ENCODE results near the gene DCAF11. TPM values are rescaled to one million over a fixed set of nuclear protein-coding genes. Genes with fewer than 3 reads are reported as not detected.
A peak's percentile ranks its signal among the peaks of the same experiment; 100 is the strongest.

Gene DCAF11
- total RNA-seq, 1 experiment from 2014 or later, result 37.2 TPM

DNA sequence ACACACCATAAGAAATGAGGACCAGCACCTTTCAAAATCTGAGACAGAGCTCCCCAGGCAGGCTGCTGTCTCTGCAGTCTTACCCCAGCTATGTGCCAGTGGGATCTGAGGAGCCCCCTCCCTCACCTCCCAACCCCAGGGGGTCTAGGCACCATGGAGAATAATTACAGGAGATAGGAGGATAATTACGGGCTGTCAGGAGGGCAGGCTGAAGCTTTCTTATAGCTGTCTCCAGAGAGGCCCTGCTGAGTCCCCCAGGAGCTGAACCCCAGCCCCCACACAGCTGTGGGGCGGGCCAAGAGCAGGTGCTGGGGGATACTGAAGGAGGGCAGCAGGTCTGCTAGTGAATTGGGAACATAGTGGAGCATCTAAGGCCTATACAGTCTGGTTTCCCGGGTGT, 36.4 kb upstream of the DCAF11 start:
- no peak for DNase-seq (ENCODE audit: low read depth)

DNA sequence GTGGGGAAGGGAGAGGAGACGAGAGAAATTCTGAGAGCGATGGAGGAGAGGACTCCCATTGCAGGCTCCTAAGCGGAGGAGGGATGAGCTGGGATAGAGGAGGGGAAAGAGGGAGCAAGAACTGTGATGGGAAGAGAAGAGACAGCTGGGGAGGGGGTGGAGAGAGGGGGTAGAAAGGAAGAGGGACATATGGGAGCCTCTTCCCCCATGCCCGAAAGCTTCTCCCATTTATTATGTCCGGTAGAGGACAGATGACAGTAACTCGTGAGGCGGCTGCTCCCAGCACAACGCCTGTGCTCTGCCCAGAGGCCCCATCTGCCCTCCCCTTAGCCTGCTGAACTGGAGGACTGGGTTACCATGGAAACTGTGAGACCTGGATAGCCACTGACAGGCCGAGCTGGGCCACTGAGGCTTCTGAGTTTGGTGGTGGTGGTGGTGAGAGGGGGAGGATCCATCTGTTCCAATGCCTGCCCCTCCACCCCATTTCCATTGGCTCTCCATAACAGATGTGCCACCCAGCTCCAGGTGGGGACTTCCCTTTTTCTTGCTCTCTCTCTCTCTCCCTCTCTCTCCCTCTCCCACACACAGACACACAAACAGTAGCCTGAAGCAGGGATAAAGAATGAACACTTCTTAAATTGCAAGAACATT, 35.0 kb upstream of the DCAF11 start:
- DNase-seq (ENCODE audit: low read depth), result no peak

DNA sequence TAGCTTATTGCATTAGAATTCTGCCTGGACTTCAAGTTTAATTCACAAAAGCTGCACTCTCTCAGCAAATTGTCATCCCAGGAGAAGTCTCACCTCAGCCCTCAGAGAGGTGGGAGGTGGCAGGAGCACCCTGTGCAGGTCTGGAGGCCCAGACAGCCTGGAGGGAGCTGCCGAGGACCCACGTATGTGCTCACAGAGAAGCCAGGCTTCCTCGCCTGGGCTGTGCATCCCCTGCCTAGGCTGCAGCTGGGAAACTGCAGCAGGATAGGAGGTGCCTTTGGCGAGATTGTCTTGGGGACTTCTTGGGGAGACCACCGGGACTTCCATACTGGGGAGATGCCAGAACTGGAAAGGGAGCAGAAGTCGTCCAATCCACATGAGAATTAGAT, 34.4 kb upstream of the DCAF11 start:
- DNase-seq (ENCODE audit: low read depth), result no peak

DNA sequence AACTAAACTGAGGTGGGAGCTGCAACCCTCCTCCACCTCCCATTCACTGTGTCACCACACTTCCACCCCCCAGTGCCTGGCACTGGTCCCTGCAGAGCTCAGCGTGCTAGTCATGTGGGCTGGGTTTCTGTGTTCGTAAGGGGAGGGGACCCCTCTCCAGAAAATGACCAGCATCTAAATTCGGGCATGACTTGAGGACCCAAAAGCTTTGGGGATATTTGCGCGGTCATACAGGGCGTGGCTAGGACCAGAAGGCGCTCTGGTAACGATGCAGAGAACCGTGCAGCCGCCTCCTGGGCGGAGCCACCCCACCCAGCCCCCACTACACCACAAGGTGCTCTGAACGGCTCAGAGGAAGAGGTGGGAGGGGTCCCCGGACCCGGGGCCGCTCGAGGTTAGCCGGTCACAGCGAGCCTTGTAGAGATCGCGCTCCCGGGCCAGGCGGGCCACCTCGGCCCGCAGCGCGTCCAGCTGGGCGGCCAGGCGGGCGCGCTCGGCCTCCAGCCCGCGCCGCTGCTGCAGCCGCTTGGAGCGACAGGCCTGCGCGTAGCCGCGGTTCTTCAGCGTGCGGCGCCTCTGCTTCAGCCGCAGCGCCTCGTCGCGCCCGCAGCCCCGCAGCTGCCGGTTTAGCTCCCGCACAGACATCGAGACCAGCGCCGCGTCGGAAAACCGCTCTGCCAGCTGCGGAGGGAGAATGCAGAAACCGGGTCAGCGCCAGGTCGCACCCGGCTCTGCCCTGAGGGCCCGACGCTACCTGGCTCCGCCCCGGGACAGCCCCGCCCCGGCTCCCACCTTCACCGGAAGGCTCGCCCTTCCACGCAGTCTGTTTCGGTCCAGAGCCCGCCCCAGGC, 33.5 kb upstream of the DCAF11 start:
- no peak for DNase-seq (ENCODE audit: low read depth)

DNA sequence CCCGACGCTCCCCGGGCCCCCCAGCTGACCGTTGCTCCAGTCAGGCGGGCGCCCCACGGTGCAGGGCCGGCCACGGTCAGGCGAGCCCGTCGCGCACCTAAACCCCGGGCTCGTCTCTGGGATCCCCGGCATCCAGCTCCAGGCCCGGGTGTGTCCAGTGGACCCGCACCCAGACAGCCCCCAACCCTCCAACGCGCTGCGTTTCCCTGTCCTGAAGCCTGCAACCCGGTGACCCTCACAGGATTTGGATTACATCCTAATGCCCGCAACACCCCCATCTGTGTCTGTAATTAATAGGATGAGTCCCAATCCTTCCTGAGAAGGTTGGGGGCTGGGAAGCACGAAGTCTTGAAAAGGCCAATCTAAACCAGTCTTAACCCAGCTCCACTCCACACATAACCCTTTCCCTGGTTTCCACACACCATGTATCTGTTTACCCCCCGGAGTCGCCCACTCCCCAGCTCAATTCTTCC, 32.8 kb upstream of the DCAF11 start:
- no peak for DNase-seq (ENCODE audit: low read depth)

DNA sequence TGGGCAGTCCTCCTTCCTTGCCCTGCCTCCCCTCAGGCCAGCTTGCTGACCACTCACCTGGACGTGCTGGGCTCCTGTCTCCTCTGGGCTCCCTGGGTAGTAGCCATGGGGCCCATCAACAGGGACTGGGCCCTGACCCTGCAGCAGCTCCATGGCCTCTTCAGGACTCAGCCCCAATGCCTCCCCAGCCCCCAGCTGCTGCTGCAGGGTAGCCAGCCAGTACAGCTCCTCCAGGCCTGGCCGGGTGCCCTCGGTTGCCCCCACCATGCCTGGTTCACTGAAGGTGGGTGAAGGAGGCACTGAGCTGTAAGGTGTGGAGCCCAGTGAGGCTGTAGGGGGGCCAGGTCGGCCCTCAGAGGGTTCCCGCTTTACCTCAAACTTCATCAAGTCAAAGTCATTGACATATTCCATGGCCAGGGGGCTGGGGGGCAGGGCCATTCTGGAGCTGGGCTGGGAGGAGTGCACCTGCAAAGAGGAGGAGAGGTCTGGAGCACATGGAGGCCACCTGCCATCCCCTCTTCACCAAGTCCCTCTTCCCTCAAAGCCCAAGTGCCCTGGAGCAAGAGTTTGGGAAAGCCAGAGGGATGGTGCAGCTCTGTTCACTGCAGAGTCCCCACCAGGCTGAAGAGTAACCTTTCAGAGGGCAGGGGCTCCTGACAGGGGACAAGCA, 32.0 kb upstream of the DCAF11 start:
- DNase-seq (ENCODE audit: low read depth), result no peak

DNA sequence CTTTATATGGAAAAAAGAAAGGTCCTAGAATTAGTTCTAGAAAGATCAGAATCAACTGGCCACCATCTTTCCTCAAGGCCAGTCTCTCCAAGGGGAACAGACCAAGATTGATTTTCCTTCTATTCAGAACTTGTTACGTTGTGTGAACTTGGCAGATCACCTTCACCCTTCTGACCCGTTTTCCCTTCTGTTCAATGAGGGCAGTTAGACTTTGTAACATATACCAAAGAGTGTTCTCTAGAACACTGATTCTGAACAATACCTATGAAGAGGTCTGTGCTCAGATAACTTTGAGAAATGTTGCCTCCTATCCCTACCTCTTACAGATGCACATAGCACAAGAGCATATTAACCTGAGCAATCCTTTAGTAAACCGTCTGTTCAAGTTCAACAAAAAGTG, 31.1 kb upstream of the DCAF11 start:
- DNase-seq (ENCODE audit: low read depth), result no peak

DNA sequence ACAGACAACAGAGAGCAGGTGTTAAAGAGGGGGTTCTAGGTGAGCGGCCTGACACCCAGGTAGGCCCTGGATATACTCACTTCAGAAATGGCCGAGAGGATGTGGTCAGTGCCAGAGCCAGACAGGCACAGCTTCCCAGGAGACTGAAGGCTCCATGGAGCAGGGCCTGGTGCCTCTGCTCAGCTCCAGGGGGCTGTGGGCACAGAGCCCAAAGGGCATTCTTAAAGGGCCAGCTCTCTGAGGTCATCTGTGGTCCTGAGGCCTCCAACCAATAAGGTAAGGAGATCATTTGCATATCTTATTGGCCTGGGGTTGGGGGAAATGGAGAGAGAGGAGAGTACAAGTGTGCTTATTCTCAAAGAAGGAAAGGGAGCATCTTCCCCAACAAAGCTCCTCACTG, 30.1 kb upstream of the DCAF11 start:
- DNase-seq (ENCODE audit: low read depth), result no peak

DNA sequence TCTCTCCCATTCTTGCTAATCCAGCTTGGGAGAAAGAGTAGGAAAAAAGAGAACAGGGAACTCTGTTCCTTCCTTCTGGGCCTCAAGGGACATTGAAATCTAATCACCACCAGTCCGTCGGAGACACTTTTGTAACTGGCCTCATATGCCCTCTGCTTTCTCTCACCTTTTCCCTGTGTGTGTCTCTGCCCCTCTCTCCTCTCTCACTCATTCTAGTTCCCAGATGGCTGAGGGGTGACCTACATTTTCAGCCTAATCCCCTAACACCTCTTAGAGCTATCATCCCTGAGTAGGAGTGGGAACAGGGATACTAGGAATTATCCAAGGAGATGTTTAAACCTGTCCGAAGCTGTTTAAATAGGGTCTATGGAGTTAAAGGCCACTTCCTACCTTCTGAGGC, 29.4 kb upstream of the DCAF11 start:
- no peak for DNase-seq (ENCODE audit: low read depth)

DNA sequence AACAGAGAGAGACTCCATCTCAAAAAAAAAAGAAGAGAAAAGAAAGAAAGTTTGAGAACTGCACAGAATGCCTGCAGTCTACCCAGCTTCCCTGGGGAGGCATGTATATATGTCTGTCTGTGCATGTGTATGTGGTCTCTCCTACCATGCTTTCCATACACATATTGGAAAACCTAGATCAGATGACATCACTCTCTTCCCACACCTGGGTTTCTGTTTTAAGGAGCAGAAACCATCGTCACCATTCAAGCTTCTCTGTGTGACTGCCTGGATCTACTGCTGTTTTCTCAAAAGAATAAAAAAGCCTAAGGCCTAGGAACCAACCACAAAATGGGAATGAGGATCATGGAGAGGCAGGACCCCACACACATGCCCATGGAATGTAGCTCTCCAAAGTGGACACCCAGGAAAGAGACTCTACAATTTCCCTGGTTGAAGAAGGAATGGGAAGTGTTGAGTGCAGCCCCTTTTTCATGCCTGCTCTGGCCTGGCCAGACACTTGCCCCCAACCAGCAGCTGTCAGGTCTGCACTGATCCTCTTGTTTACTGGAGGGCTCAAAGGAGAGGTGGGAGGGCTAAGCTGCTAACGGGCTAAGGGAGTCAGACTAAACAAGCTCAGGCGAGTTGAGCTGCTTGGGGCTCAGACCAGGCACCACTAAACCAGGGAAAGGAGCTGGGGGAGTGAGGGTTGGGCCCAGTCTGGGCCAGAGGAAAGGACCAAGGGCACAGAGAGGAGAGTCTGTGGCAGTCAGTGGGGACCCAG, 28.2 kb upstream of the DCAF11 start:
- no peak for DNase-seq (ENCODE audit: low read depth)

DNA sequence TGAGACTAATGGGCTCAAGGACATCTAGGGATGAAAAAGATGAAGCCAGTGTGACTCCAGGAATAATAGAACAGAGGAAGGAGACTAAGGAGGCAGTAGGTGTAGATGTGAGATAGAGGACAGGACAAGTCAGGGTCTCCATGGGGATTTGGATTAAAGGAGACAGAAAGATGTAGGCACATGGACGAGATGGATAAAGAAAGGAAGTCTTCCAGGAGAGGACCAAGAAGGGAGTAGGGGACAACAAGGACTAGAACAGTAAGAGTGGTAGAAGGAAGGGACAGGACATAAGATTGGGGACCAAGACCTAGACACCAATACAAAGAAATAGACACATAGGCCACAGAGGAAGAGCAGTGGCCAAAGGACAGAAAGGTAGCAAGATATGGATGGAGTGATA, 27.6 kb upstream of the DCAF11 start:
- no peak for DNase-seq (ENCODE audit: low read depth)

DNA sequence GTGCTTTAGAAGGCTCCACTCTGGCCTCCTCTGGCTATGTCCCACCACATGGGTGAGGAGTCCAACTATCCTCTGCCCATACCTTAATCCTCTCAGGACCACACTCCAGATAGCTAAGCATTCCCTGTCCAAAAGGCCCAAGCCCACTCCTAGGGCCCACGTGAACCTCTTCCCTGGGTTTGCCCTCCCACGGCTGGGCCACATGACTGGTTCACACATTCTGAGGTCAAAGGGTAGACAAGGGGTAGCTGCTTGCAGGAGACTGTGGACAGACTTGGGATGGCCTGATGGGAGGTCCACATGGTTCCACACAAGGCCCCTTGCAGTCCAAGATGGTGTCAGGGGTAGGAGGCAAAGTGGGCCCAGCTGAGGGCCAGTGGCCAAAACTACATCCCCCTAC, 26.5 kb upstream of the DCAF11 start:
- no peak for DNase-seq (ENCODE audit: low read depth)

DNA sequence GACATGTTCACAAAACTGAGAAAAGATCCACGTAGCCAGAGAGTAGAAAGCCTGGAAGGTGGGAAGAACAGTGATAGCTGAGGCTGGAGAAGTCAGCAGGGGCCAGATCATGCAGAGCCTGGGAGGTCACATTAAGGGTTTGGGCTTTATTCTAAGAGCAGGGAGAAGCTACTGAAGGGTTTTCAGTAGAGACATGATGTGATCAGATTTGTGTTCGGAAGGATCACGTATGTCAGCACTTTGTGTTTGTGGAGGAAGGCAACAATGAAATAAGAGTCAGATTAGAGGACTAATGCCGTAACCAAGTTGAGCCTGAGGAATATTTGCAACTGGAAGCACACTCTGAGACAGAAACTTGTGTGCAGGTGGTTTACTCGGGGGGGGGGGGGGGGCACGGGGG, 24.7 kb upstream of the DCAF11 start:
- DNase-seq (ENCODE audit: low read depth), result no peak

DNA sequence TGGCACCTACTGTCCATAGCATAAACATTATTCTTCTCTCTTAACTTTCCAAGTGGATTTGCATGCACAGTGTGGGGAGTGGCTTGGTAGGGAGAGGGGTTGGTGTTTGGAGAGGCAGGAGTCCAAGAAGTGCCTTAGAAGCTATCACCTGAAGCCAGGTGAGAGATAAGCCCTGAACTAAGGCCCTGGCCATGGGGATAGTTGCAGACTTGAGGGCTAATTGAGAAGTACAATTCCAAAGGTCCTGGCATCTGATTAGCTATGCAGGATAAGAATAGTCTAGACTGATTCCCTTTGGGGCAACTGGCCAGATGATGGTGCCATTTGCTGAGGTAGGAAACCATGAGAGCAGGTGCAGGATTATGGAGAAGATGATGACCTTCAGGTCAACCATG, 22.5 kb upstream of the DCAF11 start:
- DNase-seq (ENCODE audit: low read depth), result no peak

DNA sequence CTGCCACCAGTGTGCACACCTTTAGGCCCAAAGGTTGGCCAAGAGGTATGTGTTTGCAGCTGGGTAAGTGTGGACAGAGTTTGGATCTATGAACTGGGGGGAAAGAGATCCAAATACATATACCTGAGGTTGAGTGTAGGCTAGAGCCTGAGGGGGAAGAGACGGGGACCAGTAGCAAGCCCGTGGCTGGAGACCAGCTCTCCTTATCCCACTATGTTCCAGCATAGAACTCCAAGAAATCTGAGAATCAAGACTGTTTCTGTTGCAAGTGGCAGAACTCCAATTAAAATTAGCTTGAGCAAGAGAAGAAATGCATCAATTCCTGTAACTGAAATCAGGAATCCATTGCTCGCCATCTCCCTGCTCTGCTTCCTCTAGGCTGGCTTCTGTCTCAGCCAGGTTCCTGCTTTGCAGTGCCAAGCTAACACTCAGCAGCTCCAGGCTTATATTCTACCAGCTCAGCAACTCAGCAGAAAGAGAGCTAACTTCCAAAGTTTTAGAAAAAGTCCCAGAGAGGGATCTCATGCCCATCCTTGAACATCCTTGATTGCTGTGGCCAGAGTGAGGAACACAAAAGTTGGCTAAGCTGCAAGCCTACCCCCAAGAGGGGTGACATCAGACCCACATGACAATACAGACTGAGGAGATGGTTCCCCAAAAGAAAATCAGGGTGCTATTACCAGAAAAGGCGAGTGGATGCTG, 21.9 kb upstream of the DCAF11 start:
- no peak for DNase-seq (ENCODE audit: low read depth)

DNA sequence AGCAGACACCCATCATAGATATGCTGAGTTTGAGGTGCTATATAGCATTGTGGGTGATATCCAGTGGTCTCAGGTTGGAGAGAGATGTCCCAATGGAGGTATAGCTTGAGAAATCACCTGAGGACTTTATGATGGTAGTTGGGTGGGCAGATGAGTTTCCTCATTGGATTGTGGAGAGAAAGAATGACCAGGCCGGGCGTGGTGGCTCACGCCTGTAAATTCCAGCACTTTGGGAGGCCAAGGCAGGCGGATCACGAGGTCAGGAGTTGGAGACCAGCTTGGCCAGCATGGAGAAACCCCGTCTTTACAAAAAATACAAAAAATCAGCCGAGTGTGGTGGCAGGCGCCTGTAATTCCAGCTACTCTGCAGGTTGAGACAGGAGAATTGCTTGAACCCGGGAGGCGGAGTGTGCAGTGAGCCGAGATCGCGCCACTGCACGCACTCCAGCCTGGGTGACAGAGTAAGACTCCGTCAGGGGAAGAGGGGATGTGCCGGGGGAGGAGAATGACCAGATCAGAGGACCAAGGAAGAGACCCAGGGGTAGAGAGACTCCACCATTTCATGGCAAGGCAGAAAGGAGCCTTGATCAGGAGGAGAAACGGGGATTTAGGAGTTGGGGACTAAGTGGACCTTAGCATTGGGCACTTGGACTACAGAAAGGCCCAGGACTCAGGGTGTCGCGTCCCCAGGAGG, 21.2 kb upstream of the DCAF11 start:
- no peak for DNase-seq (ENCODE audit: low read depth)

DNA sequence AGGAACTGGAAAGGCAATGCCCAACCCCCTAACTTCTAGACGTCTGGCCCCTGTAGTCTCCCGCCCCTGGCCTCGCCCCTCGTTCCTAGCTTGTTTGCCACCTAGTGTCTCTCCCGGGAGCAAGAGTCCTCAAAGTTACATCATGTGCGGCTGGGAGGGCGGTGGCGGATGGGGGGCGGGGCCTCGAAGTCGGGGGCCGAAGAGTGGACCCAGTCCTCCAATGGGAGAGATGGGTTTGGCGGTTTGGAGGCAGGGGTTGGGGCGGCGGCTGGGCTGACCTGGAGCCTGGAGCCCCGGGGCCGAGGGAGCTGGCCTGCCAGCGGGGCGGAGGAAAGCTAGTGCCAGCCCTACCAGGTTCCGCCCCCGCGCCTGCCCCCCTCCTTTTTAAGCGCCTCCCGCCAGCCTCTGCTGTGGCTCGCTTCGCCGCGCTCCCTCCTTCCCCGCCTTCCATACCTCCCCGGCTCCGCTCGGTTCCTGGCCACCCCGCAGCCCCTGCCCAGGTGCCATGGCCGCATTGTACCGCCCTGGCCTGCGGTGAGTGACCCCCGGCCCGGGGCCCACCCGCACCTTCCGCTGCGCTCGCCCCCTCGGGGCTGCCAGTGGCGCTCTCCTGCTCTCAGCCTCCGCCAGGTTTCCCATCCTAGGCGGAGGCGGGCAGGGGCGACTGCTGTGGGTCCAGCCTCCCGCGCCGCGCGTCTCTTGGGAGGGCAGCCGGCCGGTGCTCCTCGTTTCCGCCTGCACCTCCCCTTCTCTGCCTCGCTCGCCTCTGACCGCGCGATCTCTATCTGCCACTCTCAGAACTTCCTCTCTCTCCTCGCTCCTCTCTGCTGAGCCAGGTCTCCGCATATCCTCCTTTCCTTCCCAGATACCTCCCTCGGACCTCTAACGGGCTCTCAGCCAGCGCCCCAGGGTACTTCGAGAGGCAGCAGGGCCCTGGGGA, 20.4 kb upstream of the DCAF11 start, which contains the start of gene PCK2:
PCK2 (plus strand) TSS at position 411 of the 940 bp plus-strand sequence; CDS start at position 506, 95 bp downstream.
- DNase-seq (ENCODE audit: low read depth), result peak; percentile 91

DNA sequence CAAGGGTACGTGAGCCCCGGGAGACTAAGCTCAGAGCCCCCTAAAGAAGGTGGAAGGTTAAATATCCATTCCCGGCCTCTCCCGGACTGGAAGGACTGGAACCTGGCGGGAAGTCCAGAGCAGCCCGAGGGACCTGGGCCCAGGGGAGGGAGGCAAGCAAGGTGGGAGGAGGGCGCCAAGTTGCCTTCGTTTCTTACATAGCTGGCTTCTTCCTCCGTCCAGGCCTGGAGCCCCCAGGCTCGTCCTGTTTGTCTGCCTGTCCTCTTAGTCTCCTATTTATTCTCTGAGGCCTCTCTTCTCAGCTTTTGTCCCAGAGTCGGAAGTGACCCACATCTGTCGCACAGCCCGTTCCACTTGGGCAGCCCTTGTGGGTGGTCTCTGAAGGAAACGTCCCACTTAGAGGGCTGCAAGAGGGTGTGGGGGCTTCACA, 19.7 kb upstream of the DCAF11 start:
- DNase-seq (ENCODE audit: low read depth), result peak; percentile 21
